Mucosa of rectum (tissue), 2 donors: Measurements from ENCODE around the gene THSD8.
"Not testable (repeated sequence)": the region's sequence is repeated elsewhere in the genome, so short reads cannot be mapped to it uniquely, and the experiment has no call there.

Source experiments
- H3K27ac ChIP-seq, 2 donors: one replicate each; pipeline ENCODE4 v1.7.0; 2013; ENCODE audit warnings: inconsistent platforms in 2 of 2, low read depth in 2 of 2, low read length in 2 of 2
- H3K27me3 ChIP-seq, 2 donors: one replicate each; pipeline ENCODE4 v1.7.0; 2013; ENCODE audit warnings: low read length in 2 of 2; ENCODE audit not compliant: control insufficient read depth in 2 of 2, insufficient read depth in 2 of 2
- H3K36me3 ChIP-seq, 2 donors: one replicate each; pipeline ENCODE4 v1.7.0; 2013; ENCODE audit warnings: low read length in 2 of 2; ENCODE audit not compliant: control insufficient read depth in 2 of 2, insufficient read depth in 2 of 2
- H3K4me1 ChIP-seq, 2 donors: one replicate each; pipeline ENCODE4 v1.7.0; 2013; ENCODE audit warnings: low read length in 2 of 2, mild to moderate bottlenecking in 1 of 2; ENCODE audit not compliant: control insufficient read depth in 2 of 2, insufficient read depth in 2 of 2
- H3K4me3 ChIP-seq, 2 donors: one replicate each; pipeline ENCODE4 v1.7.0; 2013; ENCODE audit warnings: low read length in 2 of 2
- H3K9ac ChIP-seq, 2 donors: one replicate each; pipeline ENCODE4 v1.7.0; 2013; ENCODE audit warnings: low read length in 2 of 2, low read depth in 1 of 2, mild to moderate bottlenecking in 1 of 2
- H3K9me3 ChIP-seq, 2 donors: one replicate each; pipeline ENCODE4 v1.7.0; 2013; ENCODE audit warnings: low read length in 2 of 2; ENCODE audit not compliant: control insufficient read depth in 2 of 2
- donor health status: healthy.
- donor health status: Normal muscosa, but diverticular disease.

Gene THSD8

DNA sequence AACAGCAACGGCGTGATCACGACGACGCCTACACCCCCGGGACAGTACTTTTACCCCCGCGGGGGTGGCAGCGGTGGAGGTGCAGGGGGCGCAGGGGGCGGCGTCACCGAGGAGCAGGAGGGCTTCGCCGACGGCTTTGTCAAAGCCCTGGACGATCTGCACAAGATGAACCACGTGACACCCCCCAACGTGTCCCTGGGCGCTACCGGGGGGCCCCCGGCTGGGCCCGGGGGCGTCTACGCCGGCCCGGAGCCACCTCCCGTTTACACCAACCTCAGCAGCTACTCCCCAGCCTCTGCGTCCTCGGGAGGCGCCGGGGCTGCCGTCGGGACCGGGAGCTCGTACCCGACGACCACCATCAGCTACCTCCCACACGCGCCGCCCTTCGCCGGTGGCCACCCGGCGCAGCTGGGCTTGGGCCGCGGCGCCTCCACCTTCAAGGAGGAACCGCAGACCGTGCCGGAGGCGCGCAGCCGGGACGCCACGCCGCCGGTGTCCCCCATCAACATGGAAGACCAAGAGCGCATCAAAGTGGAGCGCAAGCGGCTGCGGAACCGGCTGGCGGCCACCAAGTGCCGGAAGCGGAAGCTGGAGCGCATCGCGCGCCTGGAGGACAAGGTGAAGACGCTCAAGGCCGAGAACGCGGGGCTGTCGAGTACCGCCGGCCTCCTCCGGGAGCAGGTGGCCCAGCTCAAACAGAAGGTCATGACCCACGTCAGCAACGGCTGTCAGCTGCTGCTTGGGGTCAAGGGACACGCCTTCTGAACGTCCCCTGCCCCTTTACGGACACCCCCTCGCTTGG, 9.6 kb upstream of the THSD8 start:
- H3K9me3 ChIP-seq = no peaks in the 10 kb centered on the region
- H3K4me1 ChIP-seq = peaks cover 52 to 53% of the 10 kb centered on the region in 2 donors
- H3K4me3 ChIP-seq = peak overlapping the region; percentile 93 to 96
- H3K36me3 ChIP-seq = peaks cover 2 to 4% of the 10 kb centered on the region in 2 donors
- H3K9ac ChIP-seq = peak overlapping the region; percentile 97 to 99
- H3K27ac ChIP-seq = peak overlapping the region; percentile 100
- H3K27me3 ChIP-seq = no peaks in the 10 kb centered on the region

DNA sequence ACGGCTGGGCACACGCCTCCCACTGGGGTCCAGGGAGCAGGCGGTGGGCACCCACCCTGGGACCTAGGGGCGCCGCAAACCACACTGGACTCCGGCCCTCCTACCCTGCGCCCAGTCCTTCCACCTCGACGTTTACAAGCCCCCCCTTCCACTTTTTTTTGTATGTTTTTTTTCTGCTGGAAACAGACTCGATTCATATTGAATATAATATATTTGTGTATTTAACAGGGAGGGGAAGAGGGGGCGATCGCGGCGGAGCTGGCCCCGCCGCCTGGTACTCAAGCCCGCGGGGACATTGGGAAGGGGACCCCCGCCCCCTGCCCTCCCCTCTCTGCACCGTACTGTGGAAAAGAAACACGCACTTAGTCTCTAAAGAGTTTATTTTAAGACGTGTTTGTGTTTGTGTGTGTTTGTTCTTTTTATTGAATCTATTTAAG, 9.0 kb upstream of the THSD8 start:
- Histone ChIP-seq H3K4me3 (peak overlapping the region; percentile 93 to 96), H3K36me3 (peaks cover 2 to 4% of the 10 kb centered on the region in 2 donors), H3K27me3 (no peaks in the 10 kb centered on the region), H3K9ac (peak overlapping the region; percentile 97 to 99), H3K4me1 (peaks cover 48 to 49% of the 10 kb centered on the region in 2 donors), H3K27ac (peak overlapping the region; percentile 100), H3K9me3 (no peaks in the 10 kb centered on the region)

DNA sequence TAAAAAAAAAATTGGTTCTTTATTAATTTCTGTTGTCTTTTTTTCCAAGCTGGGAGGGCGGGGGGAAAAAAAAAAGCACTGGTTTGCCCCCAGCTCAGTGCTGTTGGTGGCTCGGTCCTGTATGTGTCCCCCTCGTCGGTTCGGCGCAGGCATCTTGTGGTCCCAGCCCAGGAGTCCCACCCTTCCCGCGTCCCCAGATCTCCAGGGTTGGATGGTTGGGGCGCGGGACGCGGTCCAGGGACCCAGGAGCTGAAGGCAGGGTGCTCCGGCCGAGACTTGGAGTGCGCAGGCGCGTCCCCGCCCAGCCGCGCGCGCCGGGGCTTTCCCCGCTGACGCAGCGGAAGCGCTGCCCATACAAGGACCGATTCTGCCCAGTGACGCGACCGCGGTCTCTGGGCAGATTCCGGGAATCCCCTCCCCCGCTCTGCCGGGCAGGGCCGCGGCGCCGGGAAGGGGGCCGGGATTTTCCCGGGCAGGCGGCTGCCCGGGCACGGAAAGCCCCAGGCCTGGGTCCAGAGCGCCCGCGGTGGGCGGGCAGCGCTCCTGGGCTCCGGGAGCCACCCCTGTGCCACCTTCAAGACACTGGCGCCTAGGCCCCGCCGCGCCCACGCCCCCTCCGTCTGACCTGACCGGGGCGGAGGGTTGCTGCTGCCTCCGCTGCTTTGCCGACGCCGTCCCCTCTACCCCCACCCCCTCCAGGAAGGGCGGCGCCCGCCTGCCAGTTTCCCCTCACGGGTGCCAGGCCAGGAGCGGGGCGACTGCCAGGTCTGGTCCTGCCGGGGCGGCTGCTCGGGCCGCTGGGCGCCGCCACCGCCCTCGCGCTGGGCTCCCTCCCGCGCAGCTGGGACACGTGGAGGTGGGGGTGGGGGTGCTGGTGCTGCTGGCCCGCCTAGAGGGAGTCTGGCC, 8.3 kb upstream of the THSD8 start:
- H3K36me3 ChIP-seq = peaks cover 2 to 4% of the 10 kb centered on the region in 2 donors
- no peaks in the 10 kb centered on the region for H3K9me3 ChIP-seq
- H3K4me1 ChIP-seq = peaks cover 41 to 42% of the 10 kb centered on the region in 2 donors
- H3K4me3 ChIP-seq = peak overlapping the region; percentile 93 to 96
- H3K27ac ChIP-seq = peak overlapping the region; percentile 100
- H3K27me3 ChIP-seq = no peaks in the 10 kb centered on the region
- peak overlapping the region; percentile 97 to 99 for H3K9ac ChIP-seq

DNA sequence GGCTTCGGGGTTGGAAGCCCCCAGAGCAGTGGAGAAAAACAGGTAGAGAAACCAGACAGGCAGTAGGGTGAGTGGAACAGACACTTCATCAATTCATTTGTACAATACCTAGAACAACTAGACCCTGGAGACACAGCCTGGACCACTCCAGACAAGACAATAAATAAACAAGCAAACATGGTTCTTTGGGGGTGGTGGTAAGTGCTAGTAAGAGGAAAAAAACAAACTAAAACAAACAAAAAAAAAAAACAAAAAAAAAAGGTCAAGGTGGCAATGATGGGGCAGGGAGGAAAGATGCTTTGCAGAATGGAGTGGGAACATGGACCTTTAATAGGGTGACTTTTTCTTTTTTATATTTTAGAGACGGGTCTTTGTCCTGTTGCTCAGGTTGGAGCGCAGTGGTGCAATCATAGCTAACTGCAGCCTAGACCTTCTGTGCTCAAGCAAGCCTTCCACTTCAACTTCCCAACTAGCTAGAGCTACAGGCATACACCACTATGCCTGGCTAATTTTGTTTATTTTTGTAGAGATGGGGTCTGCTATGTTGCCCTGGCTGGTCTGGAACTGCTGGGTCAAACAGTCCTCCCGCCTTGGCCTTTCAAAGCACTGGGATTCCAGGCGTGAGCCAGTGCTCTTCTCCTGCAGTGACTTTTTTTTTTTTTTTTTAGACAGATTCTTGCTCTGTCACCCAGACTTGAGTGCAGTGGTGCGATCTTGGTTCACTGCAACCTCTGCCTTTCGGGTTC, 7.5 kb upstream of the THSD8 start:
- H3K4me1 ChIP-seq = peaks cover 33 to 34% of the 10 kb centered on the region in 2 donors
- no peaks in the 10 kb centered on the region for H3K27me3 ChIP-seq
- peaks cover 3 to 4% of the 10 kb centered on the region in 2 donors for H3K36me3 ChIP-seq
- H3K9me3 ChIP-seq = no peaks in the 10 kb centered on the region
- peak overlapping the region; percentile 97 to 99 for H3K9ac ChIP-seq
- H3K4me3 ChIP-seq = peak overlapping the region; percentile 93 to 96
- H3K27ac ChIP-seq = peak overlapping the region; percentile 100

DNA sequence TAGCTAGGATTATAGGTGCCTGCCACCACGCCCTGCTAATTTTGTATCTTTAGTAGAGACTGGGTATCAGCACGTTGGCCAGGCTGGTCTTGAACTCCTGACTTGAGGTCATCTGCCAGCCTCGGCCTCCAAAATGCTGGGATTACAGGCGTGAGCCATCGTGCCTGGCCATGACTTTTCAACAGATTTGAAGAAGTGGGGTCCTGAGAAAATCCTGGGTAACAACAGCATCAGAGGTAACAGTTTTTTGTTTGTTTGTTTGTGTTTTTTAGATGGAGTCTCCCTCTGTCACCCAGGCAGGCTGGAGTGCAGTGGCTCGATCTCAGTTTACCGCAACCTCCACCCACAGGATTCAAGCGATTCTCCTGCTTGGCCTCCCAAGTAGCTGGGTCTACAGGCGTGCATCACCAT, 6.9 kb upstream of the THSD8 start:
- Histone ChIP-seq H3K4me3 (no peak overlapping the region), H3K27ac (no peak overlapping the region), H3K4me1 (peaks cover 32 to 33% of the 10 kb centered on the region in 2 donors)

DNA sequence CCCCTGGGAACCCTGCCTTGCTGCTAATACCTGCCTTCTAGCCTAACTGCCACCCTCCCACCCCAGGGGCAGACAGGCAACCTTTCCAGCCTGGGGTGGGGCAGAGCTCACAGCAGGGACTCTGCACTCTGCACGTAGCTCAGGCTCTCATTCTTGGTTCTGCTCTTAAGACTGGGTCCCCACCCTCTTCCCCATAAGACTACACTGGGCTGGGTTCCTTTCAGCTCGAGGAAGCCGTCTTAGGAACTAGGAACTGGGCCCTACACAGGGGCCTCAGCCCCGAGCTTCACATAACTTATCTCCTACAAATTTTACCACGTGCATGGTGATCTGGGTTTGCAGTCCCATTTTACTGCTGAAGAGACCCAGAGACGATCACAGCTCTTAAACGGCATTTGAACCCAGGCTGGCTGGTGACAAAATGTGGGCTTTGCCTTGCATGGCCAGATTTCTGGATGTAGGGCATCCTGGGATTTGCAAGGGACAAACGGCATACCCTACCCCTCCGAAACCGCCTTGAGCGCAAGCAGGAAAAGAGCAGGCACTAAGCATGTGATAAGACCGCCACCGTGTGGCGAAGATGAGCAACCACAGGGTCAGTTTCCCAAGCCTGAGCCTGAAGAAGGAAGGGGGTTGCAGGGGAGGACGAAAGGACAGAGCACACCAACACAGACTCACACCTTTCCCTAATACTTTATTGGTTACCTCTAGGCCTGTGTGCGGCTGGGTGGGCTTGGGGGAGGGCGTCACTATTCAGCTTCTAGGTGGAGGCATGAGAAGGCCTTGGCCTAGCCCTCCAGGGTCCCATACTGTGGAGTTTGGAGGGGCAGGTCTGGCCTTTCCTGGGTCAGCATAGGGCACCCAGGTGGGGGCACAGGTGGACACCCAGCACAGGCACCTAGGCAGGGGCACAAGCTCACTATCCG, 5.5 kb upstream of the THSD8 start:
- H3K4me1 ChIP-seq = peaks cover 26 to 30% of the 10 kb centered on the region in 2 donors
- H3K36me3 ChIP-seq = peaks cover 4 to 14% of the 10 kb centered on the region in 2 donors
- no peaks in the 10 kb centered on the region for H3K9me3 ChIP-seq
- H3K9ac ChIP-seq = peak overlapping the region; percentile 62 to 78
- peak overlapping the region; percentile 37 to 64 for H3K4me3 ChIP-seq
- no peaks in the 10 kb centered on the region for H3K27me3 ChIP-seq
- peak overlapping the region; percentile 85 to 86 for H3K27ac ChIP-seq

More for the DNA sequence above, 6.9 kb upstream of the THSD8 start:
- Histone ChIP-seq H3K9ac (no peak overlapping the region), H3K9me3 (no peaks in the 10 kb centered on the region), H3K36me3 (peaks cover 4 to 9% of the 10 kb centered on the region in 2 donors), H3K27me3 (no peaks in the 10 kb centered on the region)

DNA sequence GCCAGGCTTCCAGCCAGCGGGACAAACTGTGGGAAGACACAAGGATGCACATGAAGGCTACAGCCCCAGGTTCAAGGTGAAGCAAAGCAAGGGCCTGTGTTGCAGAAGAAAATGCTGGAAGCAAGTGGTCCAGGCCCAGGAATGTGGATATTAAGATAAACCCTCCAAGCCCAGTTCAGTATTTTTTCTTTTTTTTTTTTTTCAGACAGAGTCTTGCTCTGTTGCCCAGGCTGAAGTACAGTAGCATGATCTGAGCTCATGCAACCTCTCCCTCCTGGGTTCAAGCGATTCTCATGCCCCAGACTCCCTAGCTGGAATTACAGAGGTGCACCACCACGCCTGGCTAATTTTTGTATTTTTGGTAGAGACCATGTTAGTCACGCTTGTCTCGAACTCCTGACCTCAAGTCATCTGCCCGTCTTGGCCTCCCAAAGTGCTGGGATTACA, 4.7 kb upstream of the THSD8 start:
- H3K9ac ChIP-seq = no peak overlapping the region
- no peaks in the 10 kb centered on the region for H3K27me3 ChIP-seq
- H3K9me3 ChIP-seq = no peaks in the 10 kb centered on the region
- H3K4me1 ChIP-seq = peaks cover 28 to 34% of the 10 kb centered on the region in 2 donors
- H3K27ac ChIP-seq = no peak overlapping the region
- no peak overlapping the region for H3K4me3 ChIP-seq
- H3K36me3 ChIP-seq = peaks cover 4 to 14% of the 10 kb centered on the region in 2 donors

DNA sequence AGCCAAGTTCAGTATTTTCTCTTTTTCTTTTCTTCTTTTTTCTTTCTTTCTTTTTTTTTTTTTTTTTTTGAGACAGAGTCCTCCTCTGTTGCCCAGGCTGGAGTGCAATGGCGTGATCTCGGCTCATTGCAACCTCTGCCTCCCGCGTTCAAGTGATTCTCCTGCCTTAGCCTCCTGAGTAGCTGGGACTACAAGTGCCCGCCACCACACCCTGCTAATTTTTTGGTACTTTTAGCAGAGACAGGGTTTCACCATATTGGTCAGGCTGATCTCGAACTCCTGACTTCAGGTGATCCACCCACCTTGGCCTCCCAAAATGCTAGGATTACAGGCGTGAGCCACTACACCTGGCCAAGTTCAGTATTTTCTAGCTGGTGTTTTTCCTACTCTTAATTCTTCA, 4.3 kb upstream of the THSD8 start:
- H3K27ac ChIP-seq, H3K27me3 ChIP-seq, H3K9ac ChIP-seq, H3K4me3 ChIP-seq, H3K9me3 ChIP-seq: not testable (repeated sequence)
- Histone ChIP-seq H3K36me3 (peaks cover 4 to 13% of the 10 kb centered on the region in 2 donors), H3K4me1 (peaks cover 32 to 37% of the 10 kb centered on the region in 2 donors)
